Mammary epithelial cell (primary cell): ENCODE results near the gene RPS5.

ENCODE experiments used
- CTCF ChIP-seq, 2 donors: IDR thresholded peaks in 1 of 2; conservative IDR thresholded peaks in 1 of 2; 2 replicates each; pipeline ENCODE4 v1.5.1; 2011 to 2012; ENCODE audit warnings: inconsistent platforms in 2 of 2, low read length in 2 of 2, mild to moderate bottlenecking in 2 of 2, control low read depth in 1 of 2, low read depth in 1 of 2; ENCODE audit not compliant: insufficient read depth in 1 of 2; ENCODE audit errors: extremely low read depth in 1 of 2
- EZH2 ChIP-seq: IDR thresholded peaks from 2 replicates; pipeline ENCODE4 v1.6.1; 2012; ENCODE audit warnings: low read length, inconsistent platforms, borderline replicate concordance

- TF ChIP-seq CTCF (conservative IDR thresholded peaks at IDR 0.05 in 1 of 2, IDR thresholded peaks at IDR 0.05 in 1 of 2; ENCODE audit: extremely low read depth in 1 of 2, insufficient read depth in 1 of 2, low read depth in 1 of 2, low read length in 2 of 2) (no peak), EZH2 (no peak)
Measured at GRCh38 chr19:58357481-58358145, 29.5 kb upstream of the RPS5 start.
